Parathyroid adenoma (tissue), 2 donors: ENCODE results near the gene TRIM63.

Experiments used
- H2AFZ ChIP-seq: fragments of 300-600 bp; sonication (generic); one replicate; pipeline ENCODE4 v1.7.0; 2017; ENCODE audit warnings: antibody characterized with exemption, mild to moderate bottlenecking
- H3K27ac ChIP-seq: fragments of 300-600 bp; sonication (generic); one replicate; pipeline ENCODE4 v1.7.0; 2017
- H3K27me3 ChIP-seq: fragments of 300-600 bp; sonication (generic); one replicate; pipeline ENCODE4 v1.7.0; 2017; ENCODE audit warnings: low read length; ENCODE audit not compliant: control insufficient read depth, insufficient read depth
- H3K36me3 ChIP-seq: fragments of 300-600 bp; sonication (generic); one replicate; pipeline ENCODE4 v1.7.0; 2017; ENCODE audit warnings: low read length; ENCODE audit not compliant: control insufficient read depth, insufficient read depth
- H3K4me1 ChIP-seq: fragments of 300-600 bp; sonication (generic); one replicate; pipeline ENCODE4 v1.7.0; 2017; ENCODE audit warnings: control low read depth
- H3K4me2 ChIP-seq: fragments of 300-600 bp; sonication (generic); one replicate; pipeline ENCODE4 v1.7.0; 2017; ENCODE audit warnings: low read length
- H3K4me3 ChIP-seq: fragments of 300-600 bp; sonication (generic); one replicate; pipeline ENCODE4 v1.7.0; 2017; ENCODE audit warnings: low read depth, low read length
- H3K79me2 ChIP-seq: fragments of 300-600 bp; sonication (generic); one replicate; pipeline ENCODE4 v1.7.0; 2017; ENCODE audit warnings: control low read depth
- H3K9ac ChIP-seq: fragments of 300-600 bp; sonication (generic); one replicate; pipeline ENCODE4 v1.7.0; 2017; ENCODE audit warnings: mild to moderate bottlenecking
- H3K9me3 ChIP-seq: fragments of 300-600 bp; sonication (generic); one replicate; pipeline ENCODE4 v1.7.0; 2017; ENCODE audit warnings: low read length; ENCODE audit not compliant: control insufficient read depth
- CTCF ChIP-seq: fragments of 300-600 bp; sonication (generic); IDR thresholded peaks from one replicate; pipeline ENCODE4 v1.7.0; 2017; ENCODE audit warnings: antibody characterized with exemption, mild to moderate bottlenecking
- donor health status: primary hyperparathyroidism.

Gene TRIM63

GRCh38 chr1:26021647-26022403 lies 45.6 kb downstream of the TRIM63 start, which contains the start of gene EXTL1:
TSS of gene EXTL1 (plus strand) at chr1:26021775. CDS start at chr1:26022647, 872 bp downstream.
- Histone ChIP-seq H3K27me3 (no peaks in the 10 kb centered on the region), H3K9me3 (no peaks in the 10 kb centered on the region), H3K4me2 (no peak within 1 kb of the TSS), H3K4me3 (no peak within 1 kb of the TSS), H3K9ac (no peak within 1 kb of the TSS), H3K4me1 (no peaks in the 10 kb centered on the region), H3K27ac (no peak within 1 kb of the TSS), H2AFZ (peak within 1 kb of the TSS; percentile 34), H3K36me3 (no peaks in the 10 kb centered on the region), H3K79me2 (no peaks in the 10 kb centered on the region)
- TF ChIP-seq CTCF: no peak

DNA sequence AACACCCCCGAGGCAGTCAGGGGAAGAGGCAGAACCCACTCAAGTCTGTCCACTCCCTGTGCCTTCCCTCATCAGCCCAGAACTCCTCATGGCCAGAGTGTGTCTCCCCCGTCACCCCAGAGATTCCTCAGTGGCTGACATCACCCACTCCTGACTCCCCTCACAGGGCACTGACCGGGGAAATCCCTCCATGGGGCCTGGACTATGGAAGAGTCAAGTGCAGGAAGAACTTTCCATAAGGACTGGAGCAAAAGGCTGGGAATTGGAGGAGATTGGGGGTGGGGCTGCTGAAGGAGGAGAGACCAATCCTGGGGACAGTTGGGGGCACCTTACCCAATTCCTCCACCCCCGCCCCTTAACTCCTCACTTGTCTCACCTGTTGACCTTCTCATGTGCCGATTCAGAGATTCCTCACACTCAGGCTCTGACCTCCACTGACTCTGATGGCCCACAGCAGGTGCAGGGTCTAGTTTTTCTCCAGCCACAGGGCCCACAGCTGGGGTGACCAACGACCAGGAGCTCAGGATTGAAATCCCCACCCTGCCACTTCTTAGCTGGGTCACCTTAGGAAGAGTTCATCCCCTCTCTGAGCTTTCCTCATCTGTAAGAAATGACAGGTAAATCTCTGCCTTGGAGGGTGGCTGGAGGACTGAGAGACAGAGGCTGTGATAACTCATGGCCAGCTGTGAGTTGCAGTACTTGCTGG lies 46.3 kb downstream of the TRIM63 start:
- Histone ChIP-seq H3K9ac (no peak overlapping the region), H3K4me1 (no peaks in the 10 kb centered on the region)

DNA sequence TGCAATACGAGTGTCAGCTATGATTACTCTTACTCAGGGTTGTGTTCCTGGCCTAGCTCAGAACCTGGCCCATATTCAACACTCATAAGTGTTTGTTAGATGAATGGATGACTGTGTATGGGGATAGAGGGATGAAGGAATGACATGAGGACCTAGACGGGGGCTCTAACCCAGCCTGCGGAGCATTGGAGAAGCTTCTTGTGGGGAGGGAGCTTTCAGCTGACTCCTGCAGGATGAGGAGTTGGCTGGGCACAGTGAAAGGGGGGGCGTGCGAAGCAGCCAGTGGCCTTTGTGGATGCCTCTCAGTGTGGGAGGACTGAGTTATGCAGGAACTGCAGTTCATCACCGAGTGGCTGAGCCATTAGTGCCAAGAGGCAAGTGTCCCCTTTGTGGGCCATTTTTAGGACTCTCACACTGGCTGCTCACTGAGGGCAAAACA lies 47.1 kb downstream of the TRIM63 start:
- H3K4me1 ChIP-seq: no peaks in the 10 kb centered on the region
- no peak overlapping the region for H3K4me2 ChIP-seq
- H3K9me3 ChIP-seq: no peaks in the 10 kb centered on the region
- no peak for TF ChIP-seq CTCF
- no peak overlapping the region for H3K27ac ChIP-seq
- no peaks in the 10 kb centered on the region for H3K36me3 ChIP-seq
- H3K9ac ChIP-seq: no peak overlapping the region
- no peaks in the 10 kb centered on the region for H3K27me3 ChIP-seq
- no peak overlapping the region for H3K4me3 ChIP-seq
- H3K79me2 ChIP-seq: no peaks in the 10 kb centered on the region
- no peak overlapping the region for H2AFZ ChIP-seq

More for the DNA sequence above, 46.3 kb downstream of the TRIM63 start:
- Histone ChIP-seq H3K27ac (no peak overlapping the region), H3K36me3 (no peaks in the 10 kb centered on the region), H3K9me3 (no peaks in the 10 kb centered on the region), H3K4me3 (no peak overlapping the region), H3K79me2 (no peaks in the 10 kb centered on the region), H3K4me2 (no peak overlapping the region), H2AFZ (no peak overlapping the region), H3K27me3 (no peaks in the 10 kb centered on the region)
- TF ChIP-seq CTCF: no peak

DNA sequence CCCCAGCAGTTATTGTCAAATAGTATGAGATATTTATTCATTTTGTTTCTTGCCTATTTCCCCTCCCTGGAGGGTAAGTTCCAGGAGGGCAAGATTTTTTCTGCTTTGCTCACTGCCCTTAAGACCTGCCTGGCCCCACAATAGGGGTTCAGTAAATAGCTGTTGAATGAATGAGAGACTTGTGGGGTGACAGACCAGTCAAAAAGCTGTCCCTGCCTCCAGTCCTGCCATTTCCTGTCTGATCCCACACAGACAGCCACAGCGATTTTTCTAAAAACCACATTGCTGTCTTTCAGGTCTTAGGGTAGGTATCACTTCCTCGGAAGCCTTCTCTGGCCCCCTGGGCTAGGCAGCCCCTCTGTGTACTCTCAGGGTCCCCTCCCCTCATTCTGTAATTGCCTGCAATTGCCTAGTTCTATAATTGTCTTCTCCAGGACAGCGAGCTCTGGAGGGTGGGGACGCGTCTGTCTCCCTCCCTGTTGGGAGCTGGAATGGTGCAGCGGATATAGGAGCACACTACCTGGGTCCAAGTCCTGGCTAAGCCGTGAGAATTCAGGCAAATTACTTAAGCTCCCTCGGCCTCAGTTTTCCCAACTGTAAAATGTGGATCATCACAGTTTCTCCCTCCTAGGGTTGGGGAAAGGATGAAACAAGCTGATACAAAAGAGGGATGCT lies 47.7 kb downstream of the TRIM63 start:
- Histone ChIP-seq H2AFZ (no peak overlapping the region), H3K4me3 (no peak overlapping the region), H3K9me3 (no peaks in the 10 kb centered on the region), H3K4me2 (no peak overlapping the region), H3K4me1 (no peaks in the 10 kb centered on the region), H3K9ac (no peak overlapping the region), H3K79me2 (no peaks in the 10 kb centered on the region), H3K36me3 (no peaks in the 10 kb centered on the region), H3K27ac (no peak overlapping the region), H3K27me3 (no peaks in the 10 kb centered on the region)
- TF ChIP-seq CTCF: no peak
